ENCODE data around the gene GFPT1. TPM values are rescaled to one million over a fixed set of nuclear protein-coding genes. Genes with fewer than 3 reads are reported as not detected.

Gene GFPT1
- polyA plus RNA-seq, 1 donor (not counting 4 experiments of a cell fraction or from before 2014, with no cell fraction given) = 12.9 TPM

DNA sequence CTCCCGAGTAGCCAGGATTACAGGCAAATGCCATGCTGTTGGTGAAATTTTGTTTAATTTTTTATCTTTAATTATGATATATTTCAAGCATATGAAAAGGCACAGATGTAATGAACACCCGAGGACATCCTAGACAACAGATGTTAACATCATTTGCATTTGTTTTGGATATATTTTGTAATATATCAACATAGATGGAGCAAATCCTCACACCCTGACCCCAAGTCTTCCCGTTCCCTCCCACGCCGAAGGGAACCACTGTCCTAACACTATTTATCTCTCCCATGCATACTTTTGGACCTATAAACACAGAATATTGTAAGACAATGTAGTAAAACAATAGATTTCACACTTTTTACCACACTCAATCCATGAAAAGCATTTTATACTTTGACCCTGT, 99.5 kb downstream of the GFPT1 start:
- H3K36me3 ChIP-seq (ENCODE audit: control insufficient read depth in 2 of 2, extremely low read depth in 1 of 2, insufficient read depth in 2 of 2, low read length in 2 of 2) = no peaks in the 10 kb centered on the region
- no peak overlapping the region for H2AFZ ChIP-seq (ENCODE audit: control insufficient read depth, low read length)
- no peaks in the 10 kb centered on the region for H4K20me1 ChIP-seq (ENCODE audit: control insufficient read depth, extremely low read depth, insufficient read depth, low read length)
- H3K4me3 ChIP-seq (ENCODE audit: control insufficient read depth in 2 of 3, extremely low read depth in 1 of 3, insufficient read depth in 2 of 3, low read depth in 1 of 3, low read length in 3 of 3) = no peak overlapping the region
- H3K4me1 ChIP-seq (ENCODE audit: control insufficient read depth, extremely low read depth, insufficient read depth, low read length) = no peaks in the 10 kb centered on the region
- no peak for TF ChIP-seq EZH2 (IDR thresholded peaks at IDR 0.05; ENCODE audit: low read length)
- TF ChIP-seq, protein P1, sequence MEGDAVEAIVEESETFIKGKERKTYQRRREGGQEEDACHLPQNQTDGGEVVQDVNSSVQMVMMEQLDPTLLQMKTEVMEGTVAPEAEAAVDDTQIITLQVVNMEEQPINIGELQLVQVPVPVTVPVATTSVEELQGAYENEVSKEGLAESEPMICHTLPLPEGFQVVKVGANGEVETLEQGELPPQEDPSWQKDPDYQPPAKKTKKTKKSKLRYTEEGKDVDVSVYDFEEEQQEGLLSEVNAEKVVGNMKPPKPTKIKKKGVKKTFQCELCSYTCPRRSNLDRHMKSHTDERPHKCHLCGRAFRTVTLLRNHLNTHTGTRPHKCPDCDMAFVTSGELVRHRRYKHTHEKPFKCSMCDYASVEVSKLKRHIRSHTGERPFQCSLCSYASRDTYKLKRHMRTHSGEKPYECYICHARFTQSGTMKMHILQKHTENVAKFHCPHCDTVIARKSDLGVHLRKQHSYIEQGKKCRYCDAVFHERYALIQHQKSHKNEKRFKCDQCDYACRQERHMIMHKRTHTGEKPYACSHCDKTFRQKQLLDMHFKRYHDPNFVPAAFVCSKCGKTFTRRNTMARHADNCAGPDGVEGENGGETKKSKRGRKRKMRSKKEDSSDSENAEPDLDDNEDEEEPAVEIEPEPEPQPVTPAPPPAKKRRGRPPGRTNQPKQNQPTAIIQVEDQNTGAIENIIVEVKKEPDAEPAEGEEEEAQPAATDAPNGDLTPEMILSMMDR (optimal IDR thresholded peaks at IDR 0.05 in 1 of 3, IDR thresholded peaks at IDR 0.05 in 1 of 3, conservative IDR thresholded peaks at IDR 0.05 in 1 of 3; ENCODE audit: extremely low read depth in 1 of 3, insufficient read depth in 2 of 3, low read length in 3 of 3) = no peak
- no peak overlapping the region for H3K9ac ChIP-seq (ENCODE audit: control insufficient read depth, extremely low read depth, insufficient read depth, low read length)
- FAIRE-seq = no peak
- H3K27ac ChIP-seq (ENCODE audit: control insufficient read depth, insufficient read depth, low read length) = no peak overlapping the region
- no peaks in the 10 kb centered on the region for H3K79me2 ChIP-seq (ENCODE audit: control insufficient read depth, insufficient read depth, low read length)
- dilution Hi-C loops (cut with MboI; ENCODE audit: extremely low pct_ligation_motif_present, low sequenced_read_pairs) = no loop called here
- no peak for DNase-seq (ENCODE audit: low read depth, low spot score)
- H3K4me2 ChIP-seq (ENCODE audit: control insufficient read depth, extremely low read depth, insufficient read depth, low read depth, low read length) = no peak overlapping the region
- no peaks in the 10 kb centered on the region for H3K27me3 ChIP-seq (ENCODE audit: control insufficient read depth, extremely low read depth, insufficient read depth, low read length)
- H3K9me3 ChIP-seq (ENCODE audit: control insufficient read depth, low read depth, low read length) = no peaks in the 10 kb centered on the region
- no peaks in the 10 kb centered on the region for H3K9me1 ChIP-seq (ENCODE audit: control insufficient read depth, extremely low read depth, insufficient read depth, low read length)

DNA sequence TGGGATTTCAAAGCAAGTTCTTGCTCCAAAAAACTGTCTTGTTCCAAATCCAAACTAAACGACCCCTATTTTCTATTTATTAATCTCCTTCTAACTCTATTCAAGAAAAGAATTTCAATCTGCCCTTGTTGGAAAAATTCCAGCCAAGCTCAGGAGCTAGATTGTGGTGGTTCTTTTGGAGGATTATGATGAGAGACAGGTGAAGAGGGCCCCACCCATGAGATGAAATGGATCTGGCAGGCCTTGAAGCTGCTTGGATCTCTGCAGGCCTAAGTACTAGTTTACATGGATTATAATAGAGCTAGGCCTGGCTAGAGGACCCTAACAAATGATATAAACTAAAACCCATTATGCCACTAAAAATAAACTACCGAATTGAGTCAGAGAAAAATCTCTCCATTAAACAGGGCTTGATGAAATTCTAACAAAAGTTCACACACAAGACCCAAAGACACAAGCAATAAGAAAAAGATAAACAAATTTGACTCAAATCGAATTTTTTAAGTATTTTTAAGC, 101.6 kb downstream of the GFPT1 start:
- no peaks in the 10 kb centered on the region for H4K20me1 ChIP-seq (ENCODE audit: control insufficient read depth, extremely low read depth, insufficient read depth, low read length)
- no peaks in the 10 kb centered on the region for H3K79me2 ChIP-seq (ENCODE audit: control insufficient read depth, insufficient read depth, low read length)
- no peak for DNase-seq (ENCODE audit: low read depth, low spot score)
- H3K9ac ChIP-seq (ENCODE audit: control insufficient read depth, extremely low read depth, insufficient read depth, low read length) = no peak overlapping the region
- TF ChIP-seq, protein P1 (optimal IDR thresholded peaks at IDR 0.05 in 1 of 3, IDR thresholded peaks at IDR 0.05 in 1 of 3, conservative IDR thresholded peaks at IDR 0.05 in 1 of 3; ENCODE audit: extremely low read depth in 1 of 3, insufficient read depth in 2 of 3, low read length in 3 of 3) = no peak
- TF ChIP-seq EZH2 (IDR thresholded peaks at IDR 0.05; ENCODE audit: low read length) = no peak
- H3K9me1 ChIP-seq (ENCODE audit: control insufficient read depth, extremely low read depth, insufficient read depth, low read length) = no peaks in the 10 kb centered on the region
- H2AFZ ChIP-seq (ENCODE audit: control insufficient read depth, low read length) = no peak overlapping the region
- no peaks in the 10 kb centered on the region for H3K36me3 ChIP-seq (ENCODE audit: control insufficient read depth in 2 of 2, extremely low read depth in 1 of 2, insufficient read depth in 2 of 2, low read length in 2 of 2)
- no peak overlapping the region for H3K27ac ChIP-seq (ENCODE audit: control insufficient read depth, insufficient read depth, low read length)
- FAIRE-seq = no peak
- H3K4me2 ChIP-seq (ENCODE audit: control insufficient read depth, extremely low read depth, insufficient read depth, low read depth, low read length) = no peak overlapping the region
- no peaks in the 10 kb centered on the region for H3K4me1 ChIP-seq (ENCODE audit: control insufficient read depth, extremely low read depth, insufficient read depth, low read length)
- dilution Hi-C loops (cut with MboI; ENCODE audit: extremely low pct_ligation_motif_present, low sequenced_read_pairs) = no loop called here
- no peak overlapping the region for H3K4me3 ChIP-seq (ENCODE audit: control insufficient read depth in 2 of 3, extremely low read depth in 1 of 3, insufficient read depth in 2 of 3, low read depth in 1 of 3, low read length in 3 of 3)
- no peaks in the 10 kb centered on the region for H3K27me3 ChIP-seq (ENCODE audit: control insufficient read depth, extremely low read depth, insufficient read depth, low read length)
- H3K9me3 ChIP-seq (ENCODE audit: control insufficient read depth, low read depth, low read length) = no peaks in the 10 kb centered on the region

Data from keratinocyte (primary cell).